HEK293T (cell line): ENCODE data around the gene TGDS.

Source experiments
- ARNT ChIP-seq: fragments of 450-650 bp; IDR thresholded peaks from 2 replicates; pipeline ENCODE4 v1.6.1; 2017; ENCODE audit warnings: mild to moderate bottlenecking
- BHLHE40 ChIP-seq: fragments of 450-650 bp; IDR thresholded peaks from 2 replicates; pipeline ENCODE4 v1.6.1; 2016; ENCODE audit warnings: mild to moderate bottlenecking, moderate library complexity, borderline replicate concordance
- FOXA1 ChIP-seq: fragments of 450-650 bp; IDR thresholded peaks from 2 replicates; pipeline ENCODE4 v1.6.1; 2016; ENCODE audit warnings: mild to moderate bottlenecking
- FOXK2 ChIP-seq: fragments of 450-650 bp; IDR thresholded peaks from 2 replicates; pipeline ENCODE4 v1.6.1; 2016; ENCODE audit warnings: mild to moderate bottlenecking
- FOXM1 ChIP-seq: fragments of 450-650 bp; IDR thresholded peaks from 2 replicates; pipeline ENCODE4 v1.6.1; 2017; ENCODE audit warnings: mild to moderate bottlenecking, borderline replicate concordance
- HDGF ChIP-seq: fragments of 450-650 bp; IDR thresholded peaks from 2 replicates; pipeline ENCODE4 v1.6.1; 2017; ENCODE audit warnings: antibody characterized with exemption, borderline replicate concordance
- NFRKB ChIP-seq: fragments of 450-650 bp; IDR thresholded peaks from 2 replicates; pipeline ENCODE4 v1.6.1; 2016; ENCODE audit warnings: mild to moderate bottlenecking, moderate library complexity
- SP1 ChIP-seq: fragments of 450-650 bp; IDR thresholded peaks from 2 replicates; pipeline ENCODE4 v1.6.1; 2017
- SUZ12 ChIP-seq: fragments of 450-650 bp; IDR thresholded peaks from 2 replicates; pipeline ENCODE4 v1.6.1; 2016; ENCODE audit warnings: mild to moderate bottlenecking

- no peak for TF ChIP-seq SP1
- no peak for TF ChIP-seq FOXK2
- no peak for TF ChIP-seq ARNT
- TF ChIP-seq FOXM1: no peak
- no peak for TF ChIP-seq HDGF
- TF ChIP-seq NFRKB: no peak
- no peak for TF ChIP-seq SUZ12
- no peak for TF ChIP-seq FOXA1
- no peak for TF ChIP-seq BHLHE40
Observed at GRCh38 chr13:94535231-94535630, 60.7 kb downstream of the TGDS start.
